Neuronal stem cell (in vitro differentiated cells): Measurements from ENCODE around the gene PRELID3B.
A peak's percentile ranks its signal among the peaks of the same experiment; 100 is the strongest.

Experiments
- DNase-seq: peaks from one replicate; pipeline ENCODE4 v3.0.0-alpha.2; 2013; ENCODE audit warnings: low spot score
- H2AFZ ChIP-seq: one replicate; pipeline ENCODE4 v1.6.1; 2013; ENCODE audit warnings: mild to moderate bottlenecking, low read length, inconsistent platforms
- H2AK5ac ChIP-seq: 2 replicates; pipeline ENCODE4 v1.6.1; 2013; ENCODE audit warnings: low read depth, mild to moderate bottlenecking, inconsistent platforms, low read length, moderate library complexity, mixed read lengths
- H2BK120ac ChIP-seq: 2 replicates; pipeline ENCODE4 v1.6.1; 2013; ENCODE audit warnings: low read depth, mild to moderate bottlenecking, inconsistent platforms, low read length, moderate library complexity, mixed read lengths
- H2BK12ac ChIP-seq: one replicate; pipeline ENCODE4 v1.6.1; 2013; ENCODE audit warnings: low read length, inconsistent platforms
- H2BK15ac ChIP-seq: 2 replicates; pipeline ENCODE4 v1.6.1; 2013; ENCODE audit warnings: mild to moderate bottlenecking, low read length, inconsistent platforms, mixed read lengths
- H2BK5ac ChIP-seq: one replicate; pipeline ENCODE4 v1.6.1; 2013; ENCODE audit warnings: inconsistent platforms, mild to moderate bottlenecking, low read length, moderate library complexity
- H3K14ac ChIP-seq: one replicate; pipeline ENCODE4 v1.6.1; 2013; ENCODE audit warnings: low read length, inconsistent platforms
- H3K18ac ChIP-seq: 2 replicates; pipeline ENCODE4 v1.6.1; 2013; ENCODE audit warnings: low read length, inconsistent platforms
- H3K23ac ChIP-seq: 2 replicates; pipeline ENCODE4 v1.6.1; 2013; ENCODE audit warnings: low read depth, mild to moderate bottlenecking, mixed read lengths, low read length, inconsistent platforms; ENCODE audit not compliant: poor library complexity
- H3K27ac ChIP-seq: replicated peaks from 3 replicates; pipeline ENCODE4 v1.5.1; 2013; ENCODE audit warnings: low read length, inconsistent platforms
- H3K27me3 ChIP-seq, 3 experiments: 2 replicates each; pipeline ENCODE4 v1.6.1; 2013; ENCODE audit warnings: low read length in 3 of 3, mild to moderate bottlenecking in 2 of 3, inconsistent platforms in 1 of 3, low read depth in 1 of 3, mixed read lengths in 1 of 3, moderate library complexity in 1 of 3; ENCODE audit not compliant: control insufficient read depth in 3 of 3, insufficient read depth in 3 of 3
- H3K36me3 ChIP-seq, 2 donors: replicated peaks in 1 of 2; 2 replicates each; pipeline ENCODE4 v1.6.1; 2013; ENCODE audit warnings: low read length in 2 of 2; ENCODE audit not compliant: control insufficient read depth in 2 of 2, insufficient read depth in 2 of 2
- H3K4ac ChIP-seq: 2 replicates; pipeline ENCODE4 v1.6.1; 2013; ENCODE audit warnings: inconsistent platforms, mild to moderate bottlenecking, low read length, moderate library complexity
- H3K4me1 ChIP-seq, 2 donors: 1 replicate in 1 of 2; 2 replicates in 1 of 2; pipeline ENCODE4 v1.6.1; 2013; ENCODE audit warnings: low read length in 2 of 2, low read depth in 1 of 2; ENCODE audit not compliant: control insufficient read depth in 2 of 2, insufficient read depth in 1 of 2
- H3K4me2 ChIP-seq: one replicate; pipeline ENCODE4 v1.6.1; 2013; ENCODE audit warnings: mild to moderate bottlenecking, low read length, inconsistent platforms; ENCODE audit not compliant: insufficient read depth, poor library complexity, severe bottlenecking
- H3K4me3 ChIP-seq, 2 donors: 2 replicates each; pipeline ENCODE4 v1.5.1; 2013; ENCODE audit warnings: low read length in 2 of 2, mild to moderate bottlenecking in 2 of 2, inconsistent platforms in 1 of 2, moderate library complexity in 1 of 2
- H3K79me1 ChIP-seq: one replicate; pipeline ENCODE4 v1.6.1; 2013; ENCODE audit warnings: low read depth, mild to moderate bottlenecking, inconsistent platforms, low read length, moderate library complexity
- H3K9ac ChIP-seq: one replicate; pipeline ENCODE4 v1.6.1; 2013; ENCODE audit warnings: mild to moderate bottlenecking, low read depth, low read length, inconsistent platforms; ENCODE audit not compliant: poor library complexity
- H3K9me3 ChIP-seq, 2 donors: replicated peaks in 1 of 2; 2 replicates each; pipeline versions ENCODE3 to v1.6.1; 2013; ENCODE audit warnings: low read length in 2 of 2, mild to moderate bottlenecking in 2 of 2, inconsistent platforms in 1 of 2, low read depth in 1 of 2, mixed read lengths in 1 of 2, moderate library complexity in 1 of 2; ENCODE audit not compliant: control insufficient read depth in 2 of 2, insufficient read depth in 1 of 2
- H4K8ac ChIP-seq: one replicate; pipeline ENCODE4 v1.6.1; 2013; ENCODE audit warnings: low read depth, mild to moderate bottlenecking, inconsistent platforms, low read length, moderate library complexity
- H4K91ac ChIP-seq: one replicate; pipeline ENCODE4 v1.6.1; 2013; ENCODE audit warnings: low read length, low read depth, mild to moderate bottlenecking, inconsistent platforms; ENCODE audit not compliant: poor library complexity
- WGBS, 2 donors: extraction: QIAGEN DNeasy Blood & Tissue Kit; methylation state at CpG; one replicate each; pipeline ENCODE4 v1.1.7; 2013; ENCODE audit warnings: missing lambda C conversion rate in 2 of 2, mixed read lengths in 1 of 2; ENCODE audit not compliant: insufficient read length in 2 of 2, insufficient replicate concordance in 1 of 2; ENCODE audit errors: extremely low coverage in 2 of 2; 5-methylcytosine and 5-hydroxymethylcytosine counted together

The PRELID3B gene

DNA sequence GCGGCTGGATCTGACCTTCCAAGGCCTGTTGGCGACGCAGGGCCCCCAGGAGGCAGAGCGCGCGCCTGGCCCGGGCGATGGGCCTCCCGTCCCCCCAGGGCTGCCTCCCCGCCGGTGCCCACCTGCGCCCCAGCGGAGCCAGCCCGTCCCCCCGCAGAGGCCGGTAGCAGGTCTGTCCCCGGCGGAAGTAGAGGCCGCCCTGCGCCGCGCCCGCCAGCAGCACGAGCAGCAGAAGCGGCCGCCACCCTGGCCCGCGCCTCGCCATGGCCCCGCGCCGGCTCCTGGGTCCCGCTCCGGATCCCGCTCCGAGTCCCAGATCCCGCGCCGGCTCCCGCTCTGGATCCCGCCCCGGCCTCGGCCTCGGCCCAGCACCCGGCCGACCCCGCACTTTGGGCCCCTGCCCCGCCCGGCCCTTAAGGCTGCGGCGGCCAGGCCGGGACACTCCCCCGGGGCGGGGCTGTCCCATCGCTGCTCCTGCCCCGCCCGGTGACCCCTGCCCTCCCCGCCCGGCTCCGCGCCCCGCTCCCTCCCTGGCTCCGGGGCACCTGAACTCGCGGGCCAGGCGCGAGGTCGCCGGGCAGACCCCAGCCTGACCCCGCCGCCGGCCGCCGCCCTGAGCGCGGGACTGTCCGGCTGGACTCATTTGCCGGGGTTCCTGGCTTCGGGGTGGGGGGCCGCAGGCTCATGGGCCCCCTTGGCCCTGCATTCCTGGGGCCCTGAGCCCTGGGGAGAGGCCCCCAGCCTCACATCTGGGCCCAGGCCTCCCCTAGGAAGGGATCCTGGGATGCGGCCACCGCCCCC is 35.5 kb downstream of the PRELID3B start, which contains the start of gene CTSZ:
TSS of gene CTSZ (minus strand) at position 391 of the 801 bp plus-strand sequence. CDS start at position 265, 126 bp downstream.
- Histone ChIP-seq H3K14ac (peak within 1 kb of the TSS; percentile 86), H2BK15ac (peak within 1 kb of the TSS; percentile 62), H3K4ac (peak within 1 kb of the TSS; percentile 13), H3K4me3 (peak within 1 kb of the TSS in 1 of 2 donors; percentile 79), H3K27me3 (no peaks in the 10 kb centered on the region), H3K36me3 (no peaks in the 10 kb centered on the region), H3K27ac (no peak within 1 kb of the TSS), H2BK12ac (no peak within 1 kb of the TSS), H3K18ac (peak within 1 kb of the TSS; percentile 95), H3K79me1 (peaks cover 5% of the 10 kb centered on the region), H4K8ac (peak within 1 kb of the TSS; percentile 53), H3K4me2 (peak within 1 kb of the TSS; percentile 91), H2BK5ac (peak within 1 kb of the TSS; percentile 70), H4K91ac (peak within 1 kb of the TSS; percentile 16), H3K9me3 (no peaks in the 10 kb centered on the region), H3K9ac (peak within 1 kb of the TSS; percentile 88), H2AK5ac (peak within 1 kb of the TSS; percentile 85), H3K4me1 (peaks cover 20 to 22% of the 10 kb centered on the region in 2 donors), H3K23ac (peak within 1 kb of the TSS; percentile 82), H2AFZ (no peak within 1 kb of the TSS), H2BK120ac (peak within 1 kb of the TSS; percentile 51)
- peak; percentile 38 for DNase-seq
- WGBS, 2 donors = no CpG with 5 or more reads among the region's 82 CpGs

DNA sequence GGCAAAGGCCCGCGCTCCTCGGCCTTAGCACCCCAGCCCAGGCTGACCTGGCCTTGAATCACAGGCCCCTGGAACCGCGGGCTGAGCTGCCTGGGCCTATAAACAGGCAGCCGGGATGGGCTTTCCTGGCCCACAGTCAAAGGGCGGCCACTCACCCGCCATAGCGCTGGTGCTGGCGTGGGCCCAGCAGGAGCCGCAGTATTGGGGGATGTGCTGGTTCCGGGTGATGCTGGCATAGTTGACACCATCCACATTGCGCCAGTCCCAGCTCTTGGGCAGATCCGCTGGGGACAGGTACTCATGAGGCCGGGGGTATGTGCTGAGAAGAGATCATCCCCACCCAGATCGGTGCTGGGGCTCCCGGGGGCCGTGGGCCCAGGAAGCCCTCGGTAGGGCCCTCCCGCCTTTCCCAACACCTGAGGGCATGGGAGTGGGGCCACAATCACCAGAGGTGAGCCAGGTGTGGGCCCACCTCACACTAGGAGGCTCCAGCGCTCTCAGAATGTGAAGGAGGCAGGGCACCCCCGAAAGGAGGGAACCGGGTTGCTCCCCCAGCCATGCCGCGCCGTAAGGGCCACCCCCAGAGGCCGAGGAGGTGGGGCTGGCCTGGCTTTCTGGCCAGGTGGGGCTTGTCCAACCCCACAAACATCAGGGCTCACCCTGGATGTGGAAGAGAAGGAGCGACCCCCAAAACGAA is 36.3 kb downstream of the PRELID3B start:
- Histone ChIP-seq H2AFZ (no peak overlapping the region), H3K23ac (peak overlapping the region; percentile 82), H2BK12ac (no peak overlapping the region), H3K14ac (peak overlapping the region; percentile 86), H4K91ac (peak overlapping the region; percentile 16), H3K27me3 (no peaks in the 10 kb centered on the region), H2BK5ac (peak overlapping the region; percentile 70), H3K79me1 (peaks cover 5% of the 10 kb centered on the region), H3K18ac (peak overlapping the region; percentile 95), H2BK15ac (peak overlapping the region; percentile 10), H3K4me2 (peak overlapping the region; percentile 91), H3K9ac (peak overlapping the region; percentile 88), H3K27ac (no peak overlapping the region), H3K4ac (peak overlapping the region; percentile 13), H3K36me3 (peaks cover 0 to 4% of the 10 kb centered on the region in 2 donors), H3K4me3 (peak overlapping the region in 1 of 2 donors; percentile 79), H2BK120ac (no peak overlapping the region), H3K9me3 (no peaks in the 10 kb centered on the region), H4K8ac (peak overlapping the region; percentile 53), H3K4me1 (peaks cover 20 to 21% of the 10 kb centered on the region in 2 donors), H2AK5ac (peak overlapping the region; percentile 85)
- no peak for DNase-seq
- no CpG with 5 or more reads among the region's 29 CpGs for WGBS, 2 donors

DNA sequence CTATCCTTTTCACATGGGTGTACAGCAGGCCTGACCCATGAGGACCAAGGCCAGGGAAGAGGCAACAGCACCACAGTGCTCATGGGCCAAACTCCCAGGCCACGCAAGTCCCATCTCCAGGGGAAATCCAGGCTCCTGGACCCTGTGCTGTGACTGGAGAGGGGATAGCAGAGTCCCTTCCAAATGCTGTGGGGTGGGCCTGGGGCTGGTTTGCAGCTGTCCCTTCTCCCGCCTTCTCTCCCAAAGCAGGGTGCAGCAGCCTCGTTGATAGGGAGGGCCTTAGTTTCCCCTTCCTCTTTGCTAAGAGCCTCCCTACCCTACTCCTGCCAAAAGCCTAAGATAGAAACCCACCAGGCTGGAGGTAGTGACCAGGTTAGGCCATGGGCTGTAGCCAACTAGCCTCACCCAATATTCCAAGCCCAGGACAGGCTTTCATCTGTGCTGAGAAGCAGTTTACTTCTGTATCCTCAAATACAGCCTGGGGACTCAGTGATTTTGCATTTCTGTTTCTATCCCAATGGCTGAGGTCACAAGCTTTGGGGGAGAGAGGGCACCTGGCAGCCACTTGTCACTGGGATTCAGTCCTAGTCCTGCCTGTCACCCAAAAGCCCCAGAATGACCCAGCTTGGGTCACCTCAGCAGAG is 36.9 kb downstream of the PRELID3B start:
- Histone ChIP-seq H4K91ac (no peak overlapping the region), H3K36me3 (peaks cover 0 to 5% of the 10 kb centered on the region in 2 donors), H3K14ac (no peak overlapping the region), H3K4ac (no peak overlapping the region), H3K9me3 (no peaks in the 10 kb centered on the region), H3K27me3 (no peaks in the 10 kb centered on the region), H2BK120ac (no peak overlapping the region), H4K8ac (no peak overlapping the region), H3K9ac (peak overlapping the region; percentile 88), H3K4me2 (no peak overlapping the region), H3K23ac (no peak overlapping the region), H3K4me1 (peaks cover 14 to 17% of the 10 kb centered on the region in 2 donors), H2BK12ac (no peak overlapping the region), H3K27ac (no peak overlapping the region), H2BK5ac (peak overlapping the region; percentile 70), H3K18ac (no peak overlapping the region), H2AK5ac (peak overlapping the region; percentile 85), H3K79me1 (peaks cover 5% of the 10 kb centered on the region), H2BK15ac (peak overlapping the region; percentile 30), H2AFZ (no peak overlapping the region), H3K4me3 (no peak overlapping the region)
- DNase-seq = no peak
- WGBS, 2 donors = no CpG with 5 or more reads among the region's 3 CpGs
